GM11168 (cell line): ENCODE results near the gene CMSS1.

Source experiments
- in situ Hi-C: fragments of 300-500 bp; cut with MboI; formaldehyde crosslinking; loops from one replicate; pipeline ENCODE4 v1.12.0; 2022; ENCODE audit warnings: low sequenced_read_pairs; ENCODE audit not compliant: unreplicated experiment

Gene CMSS1

GRCh38 chr3:100006570-100007271, 189.1 kb downstream of the CMSS1 start:
- in situ Hi-C loops, result no loop called here

GRCh38 chr3:100007313-100007712, 189.7 kb downstream of the CMSS1 start:
- in situ Hi-C loops, result no loop called here

GRCh38 chr3:100008081-100008698, 190.5 kb downstream of the CMSS1 start:
- in situ Hi-C loops, result no loop called here

GRCh38 chr3:100009276-100010086, 191.8 kb downstream of the CMSS1 start:
- in situ Hi-C loops, result no loop called here

GRCh38 chr3:100010087-100010417, 192.4 kb downstream of the CMSS1 start:
- in situ Hi-C loops, result no loop called here

- in situ Hi-C loops, result no loop called here
These were observed 201.1 kb downstream of the CMSS1 start for GRCh38 chr3:100018806-100019205.

GRCh38 chr3:100019719-100020118, 202.1 kb downstream of the CMSS1 start:
- in situ Hi-C loops, result no loop called here

GRCh38 chr3:100020876-100021644, 203.4 kb downstream of the CMSS1 start:
- in situ Hi-C loops, result no loop called here

GRCh38 chr3:100022506-100022905, 204.8 kb downstream of the CMSS1 start:
- in situ Hi-C loops, result no loop called here

- in situ Hi-C loops, result no loop called here
These were observed 205.5 kb downstream of the CMSS1 start for GRCh38 chr3:100023150-100023549.

- in situ Hi-C loops, result no loop called here
These were observed 205.9 kb downstream of the CMSS1 start for GRCh38 chr3:100023595-100023994.

- in situ Hi-C loops, result no loop called here
These were observed 207.1 kb downstream of the CMSS1 start for GRCh38 chr3:100024520-100025303.

- in situ Hi-C loops, result no loop called here
These were observed 209.7 kb downstream of the CMSS1 start for GRCh38 chr3:100027321-100027720.

GRCh38 chr3:100029052-100029451, 211.4 kb downstream of the CMSS1 start:
- in situ Hi-C loops, result no loop called here

- in situ Hi-C loops, result no loop called here
These were observed 212.0 kb downstream of the CMSS1 start for GRCh38 chr3:100029689-100030088.

GRCh38 chr3:100030346-100030745, 212.7 kb downstream of the CMSS1 start:
- in situ Hi-C loops, result no loop called here

- in situ Hi-C loops, result no loop called here
These were observed 213.3 kb downstream of the CMSS1 start for GRCh38 chr3:100030914-100031425.

- in situ Hi-C loops, result no loop called here
These were observed 214.6 kb downstream of the CMSS1 start for GRCh38 chr3:100032243-100032642.

- in situ Hi-C loops, result no loop called here
These were observed 215.5 kb downstream of the CMSS1 start for GRCh38 chr3:100033184-100033583.
